ENCODE results near the gene TMEM232.
"Not testable (repeated sequence)": the region's sequence is repeated elsewhere in the genome, so short reads cannot be mapped to it uniquely, and the experiment has no call there.

TMEM232 gene

GRCh38 chr5:110726249-110727024 lies at the start of gene TMEM232:
TMEM232 (minus strand) TSS chr5:110726671; CDS start chr5:110667352, 59,319 bp downstream.
- peak; percentile 77 for DNase-seq

GRCh38 chr5:110770286-110770685 lies 43.8 kb upstream of the TMEM232 start:
- DNase-seq, result no peak

DNA sequence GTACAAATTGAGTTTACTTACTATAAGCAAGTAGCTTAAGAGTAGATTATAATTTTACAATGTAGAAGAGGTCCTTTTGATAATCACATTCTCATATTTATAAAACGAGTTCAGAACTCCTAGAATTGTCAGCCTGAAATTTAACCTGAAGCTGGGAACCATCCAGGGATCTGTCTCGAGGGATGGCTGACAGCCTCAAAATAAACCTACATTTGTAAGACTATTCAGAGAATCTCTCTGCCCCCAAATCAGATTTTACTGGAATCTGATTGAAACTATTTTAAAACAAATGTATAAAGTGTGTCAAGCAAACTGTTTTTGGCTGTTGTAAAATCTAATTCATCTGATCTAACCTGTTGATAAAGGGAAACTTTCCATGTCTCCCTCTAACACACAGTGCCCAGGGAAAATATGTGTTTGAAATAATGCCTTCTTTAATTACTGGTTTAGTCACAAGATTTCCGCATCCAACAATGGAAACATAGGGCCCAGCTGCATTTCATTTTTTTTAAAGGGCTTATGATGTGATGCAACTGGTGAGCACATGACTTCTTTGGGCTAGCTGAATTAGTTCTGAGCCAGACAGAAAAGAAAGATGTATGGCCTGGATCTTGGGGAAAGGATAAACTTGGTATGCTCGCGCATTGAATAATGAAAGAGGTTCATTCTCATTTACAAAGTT lies 42.7 kb upstream of the TMEM232 start:
- DNase-seq, result no peak

DNA sequence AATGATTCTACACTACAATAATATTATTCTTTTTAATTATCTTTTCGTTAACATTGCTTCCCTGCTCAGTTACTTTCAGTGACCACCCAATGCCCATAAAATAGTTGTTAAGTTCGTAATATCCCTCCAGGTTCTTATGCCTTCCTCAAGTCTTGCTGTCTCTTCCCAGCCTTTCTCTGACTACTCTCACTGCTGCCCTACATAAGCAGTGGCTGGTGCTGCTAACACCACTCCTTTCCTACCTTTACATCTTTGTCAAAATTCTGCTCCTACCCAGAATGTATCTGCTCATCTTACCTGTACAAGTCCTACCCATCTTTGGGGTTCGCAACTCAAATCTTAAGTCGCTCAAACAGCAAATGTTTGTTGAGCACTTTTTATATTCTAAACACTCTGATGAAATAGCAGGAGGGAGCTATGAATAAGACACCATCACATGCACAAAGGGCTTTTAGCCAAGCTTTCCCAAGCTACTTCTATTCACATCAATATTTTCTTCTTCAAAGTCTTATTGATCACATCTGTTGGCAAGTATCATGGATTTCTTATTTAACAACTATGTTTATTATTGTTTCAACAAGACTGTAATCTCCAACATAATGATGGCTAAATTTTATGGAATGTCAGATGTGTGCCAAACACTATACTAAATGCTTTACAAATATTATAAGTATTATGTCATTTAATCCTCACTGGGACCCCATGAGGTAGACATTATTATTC lies 41.8 kb upstream of the TMEM232 start:
- no peak for DNase-seq

DNA sequence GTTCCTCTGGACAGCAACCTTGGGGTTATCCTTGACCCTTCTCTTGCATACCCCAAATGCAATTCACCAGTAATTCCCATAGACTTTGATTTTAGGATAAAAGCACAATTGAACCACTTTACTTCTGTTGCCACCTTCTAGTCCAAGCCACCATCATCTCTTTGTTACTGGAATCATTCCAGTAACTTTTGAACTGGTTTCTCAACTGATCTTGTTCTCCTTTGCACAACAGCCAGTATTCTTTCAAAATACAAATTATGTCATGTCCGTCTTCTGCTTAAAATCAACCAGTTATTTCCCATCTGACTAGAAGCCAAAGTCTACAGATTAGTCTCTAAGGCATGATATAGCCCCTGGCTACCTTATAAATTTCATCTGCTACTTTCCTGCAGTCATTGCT lies 33.7 kb upstream of the TMEM232 start:
- no peak for DNase-seq

DNA sequence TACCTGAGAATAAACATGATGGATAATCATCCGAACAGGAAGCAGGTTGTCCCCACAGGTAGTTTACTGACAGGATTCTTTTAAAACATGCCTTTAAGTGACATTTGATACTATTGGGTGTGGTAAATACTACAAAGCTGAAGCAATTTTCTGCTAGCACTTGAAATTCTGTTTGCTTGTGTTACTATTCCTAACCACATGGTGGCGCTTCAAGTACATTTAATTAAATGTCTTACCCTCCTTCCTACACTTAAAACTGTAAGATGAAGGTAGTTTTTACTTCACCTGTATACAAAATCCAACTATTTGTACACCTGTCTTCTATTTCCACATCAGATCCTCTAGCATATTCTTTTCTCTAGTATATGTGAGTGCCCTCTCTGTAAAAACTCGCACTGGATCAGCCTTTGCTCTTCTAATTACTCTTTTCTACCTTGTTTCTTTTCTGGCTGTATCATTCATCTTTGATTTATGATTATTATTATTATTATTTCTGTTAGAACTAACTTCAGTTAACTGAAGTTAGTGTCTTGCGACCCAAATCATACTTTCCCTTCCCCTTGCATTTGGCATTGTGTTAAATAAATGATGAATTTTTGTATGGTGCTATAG lies 30.8 kb upstream of the TMEM232 start:
- DNase-seq, result no peak

GRCh38 chr5:110754181-110754580 lies 27.7 kb upstream of the TMEM232 start:
- DNase-seq, result no peak

- no peak for DNase-seq
Observed at GRCh38 chr5:110753600-110753999, 27.1 kb upstream of the TMEM232 start.

DNA sequence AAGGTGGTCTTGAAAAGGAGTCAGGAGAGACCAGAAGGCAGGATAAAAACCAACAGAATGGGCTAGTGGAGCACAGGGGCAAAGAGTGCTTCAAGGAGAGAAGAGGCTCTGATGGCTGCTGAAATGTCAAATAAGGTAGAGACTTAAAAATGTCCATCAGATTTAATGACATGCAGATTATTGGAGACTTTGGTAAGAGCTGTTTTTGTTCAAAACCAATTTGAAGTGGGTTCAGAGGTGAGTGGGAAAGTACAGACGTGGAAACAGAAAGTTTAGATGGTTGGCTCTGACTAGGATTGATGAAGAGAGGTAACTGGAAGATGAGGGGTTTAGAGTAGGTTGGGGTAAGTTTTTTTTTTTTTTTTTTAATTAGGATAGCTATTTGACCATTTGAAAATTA lies 26.5 kb upstream of the TMEM232 start:
- DNase-seq, result no peak

- peak; percentile 20 for DNase-seq
Observed at GRCh38 chr5:110751902-110752762, 25.7 kb upstream of the TMEM232 start.

DNA sequence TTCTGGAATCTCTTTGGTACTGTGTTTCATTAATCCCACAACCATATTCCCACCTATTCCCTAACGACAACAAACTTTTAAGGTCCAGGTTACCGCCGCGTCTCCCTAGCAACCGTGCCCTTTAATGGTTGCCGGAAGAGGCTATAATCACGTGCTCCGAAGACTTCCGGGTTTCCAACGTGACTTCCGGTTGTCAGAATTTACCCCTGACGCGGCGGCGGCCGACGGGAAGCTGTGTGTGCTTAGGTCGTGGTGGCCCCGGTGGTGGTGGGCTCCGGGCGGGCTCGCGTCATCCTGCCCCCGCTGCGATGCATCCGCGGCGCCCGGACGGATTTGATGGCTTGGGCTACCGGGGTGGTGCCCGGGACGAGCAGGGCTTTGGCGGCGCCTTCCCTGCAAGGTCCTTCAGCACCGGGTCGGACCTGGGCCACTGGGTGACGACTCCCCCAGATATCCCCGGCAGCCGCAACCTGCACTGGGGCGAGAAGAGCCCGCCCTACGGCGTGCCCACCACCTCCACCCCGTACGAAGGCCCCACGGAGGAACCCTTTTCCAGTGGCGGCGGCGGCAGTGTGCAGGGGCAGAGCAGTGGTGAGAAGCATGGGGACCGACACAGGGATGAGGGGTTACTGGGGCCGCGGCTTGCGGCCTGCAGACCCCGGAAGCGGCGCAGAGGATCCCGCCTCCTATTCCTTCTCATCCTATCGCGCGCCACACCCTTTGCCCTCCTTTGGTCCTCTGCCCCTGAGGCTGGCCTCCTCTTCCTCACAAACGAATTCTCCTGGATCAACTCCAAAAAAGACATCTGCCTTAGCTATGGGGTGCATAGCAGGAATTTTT lies 12.6 kb upstream of the TMEM232 start, which contains the start of gene SLC25A46:
Gene SLC25A46 (plus strand): TSS at position 196 of the 840 bp plus-strand sequence. CDS start 113 bp downstream, at position 309.
- peak; percentile 89 for DNase-seq

GRCh38 chr5:110738503-110738811 lies 12.0 kb upstream of the TMEM232 start:
- no peak for DNase-seq

GRCh38 chr5:110736753-110737152 lies 10.3 kb upstream of the TMEM232 start:
- DNase-seq, result no peak

GRCh38 chr5:110735556-110735955 lies 9.1 kb upstream of the TMEM232 start:
- DNase-seq, result no peak

DNA sequence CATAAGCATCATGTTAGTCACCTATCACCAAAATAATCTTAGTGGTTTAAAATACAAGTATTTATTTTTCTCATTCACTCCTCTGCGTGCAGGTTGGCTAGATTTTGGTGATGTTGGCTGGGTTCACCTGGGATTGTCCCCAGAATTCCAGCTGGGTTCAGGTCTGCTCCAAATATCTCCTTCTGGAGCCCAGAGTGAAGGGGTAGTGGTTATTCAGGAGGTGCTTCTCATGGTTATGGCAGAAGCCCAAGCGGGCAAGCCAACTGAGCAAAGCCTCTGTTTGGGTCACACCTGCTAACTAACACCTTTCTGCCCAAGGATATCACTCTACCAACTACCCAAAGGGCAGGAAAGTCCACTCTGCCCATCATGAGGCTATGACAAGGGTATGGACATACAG lies 7.6 kb upstream of the TMEM232 start:
- no peak for DNase-seq

GRCh38 chr5:110731499-110731898 lies 5.0 kb upstream of the TMEM232 start:
- not testable (repeated sequence) for DNase-seq

GRCh38 chr5:110727025-110727314 lies 499 bp upstream of the TMEM232 start:
- no peak for DNase-seq

- no peak for DNase-seq
Observed at GRCh38 chr5:110718311-110718710, 8.2 kb downstream of the TMEM232 start.

DNA sequence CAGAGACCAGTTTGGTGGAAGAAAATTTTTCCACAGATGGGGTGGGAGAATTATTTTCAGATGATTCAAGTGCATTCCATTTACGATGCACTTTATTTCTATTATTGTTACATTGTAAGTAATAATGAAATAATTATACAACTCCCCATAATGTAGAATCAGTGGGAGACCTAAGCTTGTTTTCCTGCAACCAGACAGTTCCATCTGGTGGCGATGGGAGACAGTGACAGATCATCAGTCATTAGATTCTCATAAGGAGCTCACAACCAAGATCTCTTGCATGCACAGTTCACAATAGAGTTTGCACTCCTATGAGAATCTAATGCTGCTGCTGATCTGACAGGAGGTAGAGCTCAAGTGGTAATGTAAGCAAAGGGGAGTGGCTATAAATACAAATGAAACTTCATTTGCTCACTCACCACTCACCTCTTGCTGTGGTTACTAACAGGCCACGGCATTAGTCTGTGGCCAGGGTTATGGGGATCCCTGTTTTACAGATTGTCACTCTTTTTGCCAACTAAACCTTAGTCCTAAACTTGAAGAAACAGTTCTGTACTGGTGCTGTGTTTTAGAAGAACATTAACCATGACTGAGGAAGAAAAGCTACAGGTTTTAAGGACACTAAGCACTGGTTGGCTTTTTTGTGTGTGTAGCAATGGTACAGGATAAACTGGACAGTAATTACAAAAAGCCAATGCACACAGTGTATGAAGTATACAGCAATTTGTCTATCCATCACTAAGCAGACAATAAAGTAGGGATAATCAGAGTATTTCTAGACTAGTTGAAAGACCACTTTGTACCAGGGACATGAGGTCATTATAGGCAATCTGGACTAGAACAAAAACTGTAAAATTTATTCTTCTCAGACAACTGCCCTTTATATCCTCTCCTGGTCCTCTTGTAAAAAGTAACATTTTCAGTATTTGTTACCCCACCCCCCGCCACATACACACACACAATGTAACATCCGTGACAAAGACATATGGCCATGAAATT lies 9.9 kb downstream of the TMEM232 start:
- no peak for DNase-seq

DNA sequence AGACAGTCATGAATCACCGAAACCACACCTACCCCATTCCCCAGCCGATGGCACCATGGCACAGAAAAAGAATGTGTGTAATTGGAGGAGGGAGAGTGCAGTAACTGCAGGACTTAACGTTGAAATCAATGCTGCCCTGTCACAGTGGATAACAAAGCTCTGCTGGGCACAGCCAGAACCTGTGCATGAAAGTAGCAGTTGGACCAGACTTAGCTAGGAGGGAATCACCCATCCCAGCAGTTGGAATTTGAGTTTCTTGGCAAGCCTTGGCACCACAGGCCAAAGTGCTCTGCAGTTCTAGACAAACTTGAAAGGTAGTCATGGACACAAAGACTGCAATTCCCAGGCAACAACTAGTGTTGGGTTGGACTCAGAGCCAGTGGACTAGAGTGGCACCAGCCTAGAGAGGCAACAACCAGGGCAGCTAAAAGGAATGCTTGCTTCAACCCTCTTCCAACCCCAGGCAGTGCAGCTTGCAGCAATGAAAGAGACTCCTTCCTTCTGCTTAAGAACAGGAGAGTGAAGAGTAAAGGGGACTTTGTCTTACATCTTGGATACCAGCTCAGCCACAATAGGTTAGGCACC lies 19.1 kb downstream of the TMEM232 start:
- DNase-seq, result no peak
